EH (cell line): Measurements from ENCODE around the gene CIITA.

Experiments
- DNase-seq: peaks from one replicate; pipeline ENCODE4 v3.0.0-alpha.2; 2015; ENCODE audit warnings: low read depth

Gene CIITA

DNA sequence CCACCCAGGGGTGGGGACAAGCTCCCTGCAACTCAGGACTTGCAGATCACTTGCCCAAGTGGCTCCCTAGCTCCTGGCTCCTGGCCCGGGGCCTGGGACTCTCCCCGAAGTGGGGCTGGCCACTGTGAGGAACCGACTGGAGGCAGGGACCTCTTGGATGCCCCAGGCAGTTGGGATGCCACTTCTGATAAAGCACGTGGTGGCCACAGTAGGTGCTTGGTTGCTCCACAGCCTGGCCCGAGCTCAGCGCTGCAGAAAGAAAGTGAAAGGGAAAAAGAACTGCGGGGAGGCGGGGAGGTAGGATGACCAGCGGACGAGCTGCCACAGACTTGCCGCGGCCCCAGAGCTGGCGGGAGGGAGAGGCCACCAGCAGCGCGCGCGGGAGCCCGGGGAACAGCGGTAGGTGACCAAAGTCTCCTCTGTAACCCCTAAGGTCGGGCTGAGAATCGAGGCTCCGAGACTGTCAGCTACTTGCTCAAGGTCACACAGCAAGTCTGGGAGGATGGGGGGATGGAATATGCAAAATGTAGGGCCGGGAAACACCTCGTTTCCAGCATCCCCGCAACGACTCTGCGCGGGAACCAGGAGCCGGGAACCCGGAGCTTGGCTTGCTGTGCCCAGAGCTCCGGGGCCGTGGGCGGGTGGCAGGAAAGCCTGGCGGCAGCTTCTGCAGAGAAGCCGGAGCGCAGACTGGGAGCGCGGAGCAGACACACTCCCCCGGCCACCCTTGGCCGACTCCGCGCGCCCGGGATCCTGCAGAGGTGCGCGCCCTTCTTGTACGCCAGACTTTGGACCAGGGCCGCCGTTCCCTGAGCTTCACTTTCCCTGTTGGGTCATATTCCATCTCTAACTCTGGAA is 1.9 kb downstream of the CIITA start:
- peak; percentile 53 for DNase-seq

DNA sequence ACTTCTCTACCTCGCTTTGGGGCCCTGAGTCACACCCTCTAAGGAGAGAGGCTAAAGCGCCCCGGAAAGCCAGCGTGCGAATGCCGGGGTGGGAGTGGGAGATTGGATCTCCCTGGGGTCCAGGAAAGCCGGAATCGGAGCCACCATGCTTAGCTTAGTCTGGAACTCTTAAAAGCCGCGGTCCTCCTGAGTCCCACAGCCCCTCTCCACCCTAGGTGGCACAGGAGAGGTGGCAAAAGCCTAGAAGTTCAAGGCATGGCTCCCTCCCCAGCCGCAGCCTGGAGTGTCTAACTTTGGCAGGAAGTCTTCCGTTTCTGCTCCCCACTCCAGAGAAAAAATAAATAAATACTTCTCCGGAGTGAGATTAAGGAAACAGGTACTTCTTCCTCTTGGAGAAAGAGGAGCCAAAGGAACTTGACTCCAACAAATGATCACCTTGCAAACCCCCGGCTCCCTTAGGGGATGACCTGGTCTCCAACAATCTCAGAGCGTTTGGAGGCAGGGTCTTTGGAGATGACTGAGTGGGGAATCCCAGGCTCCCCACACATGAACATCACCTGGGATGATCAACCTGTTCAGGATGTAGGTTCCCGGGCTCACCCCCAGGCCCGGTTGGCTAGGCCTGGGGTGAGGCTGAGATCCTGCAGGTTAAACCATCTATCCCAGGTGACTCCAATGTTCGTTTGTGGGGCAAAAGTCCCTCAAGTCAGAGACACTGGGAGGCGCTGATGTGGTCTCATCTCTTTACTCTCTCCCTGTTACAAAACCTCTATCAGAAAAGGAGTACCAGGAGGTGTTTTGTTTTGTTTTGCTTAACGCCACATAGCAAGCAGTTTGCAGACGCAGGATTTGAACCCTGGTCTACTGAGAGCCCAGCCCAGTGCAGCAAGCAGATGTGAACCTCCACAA is 2.9 kb downstream of the CIITA start:
- DNase-seq = no peak

GRCh38 chr16:10880594-10881452 is 3.8 kb downstream of the CIITA start:
- no peak for DNase-seq

DNA sequence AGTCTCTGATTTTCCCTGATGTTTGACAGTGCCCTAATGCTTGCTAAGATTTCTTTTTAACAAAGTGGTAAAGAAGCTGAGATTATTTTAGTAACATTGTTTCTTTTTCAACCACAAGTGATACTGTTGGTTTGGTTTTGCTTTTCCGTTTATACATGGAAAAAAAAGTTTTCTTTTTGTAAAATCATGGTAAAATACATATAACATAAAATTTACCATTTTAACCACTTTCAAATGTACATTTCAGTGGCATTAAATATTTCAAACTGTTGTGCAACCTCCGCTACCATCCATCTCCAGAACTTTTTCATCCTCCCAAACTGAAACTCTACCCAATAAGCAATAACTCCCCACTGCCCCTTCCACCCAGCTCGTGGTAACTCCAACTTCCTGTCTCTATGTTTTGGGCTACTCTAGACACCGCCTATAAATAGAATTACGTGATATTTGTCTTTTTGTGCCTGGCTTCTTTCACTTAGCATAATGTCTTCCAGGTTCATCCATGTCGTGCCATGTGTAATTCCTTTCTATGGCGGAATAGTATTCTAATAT is 4.6 kb downstream of the CIITA start:
- DNase-seq = no peak

GRCh38 chr16:10883004-10883403 is 6.0 kb downstream of the CIITA start:
- DNase-seq = no peak

- no peak for DNase-seq
These were observed 8.2 kb downstream of the CIITA start for GRCh38 chr16:10885246-10885645.

- DNase-seq = no peak
These were observed 11.4 kb downstream of the CIITA start for GRCh38 chr16:10888320-10888937.

- DNase-seq = no peak
These were observed 12.9 kb downstream of the CIITA start for GRCh38 chr16:10889855-10890254.

- no peak for DNase-seq
These were observed 15.8 kb downstream of the CIITA start for GRCh38 chr16:10892782-10893318.

GRCh38 chr16:10895053-10895946 is 18.3 kb downstream of the CIITA start:
- peak; percentile 59 for DNase-seq

- no peak for DNase-seq
These were observed 19.2 kb downstream of the CIITA start for GRCh38 chr16:10896165-10896564.

GRCh38 chr16:10896723-10897122 is 19.7 kb downstream of the CIITA start:
- no peak for DNase-seq

DNA sequence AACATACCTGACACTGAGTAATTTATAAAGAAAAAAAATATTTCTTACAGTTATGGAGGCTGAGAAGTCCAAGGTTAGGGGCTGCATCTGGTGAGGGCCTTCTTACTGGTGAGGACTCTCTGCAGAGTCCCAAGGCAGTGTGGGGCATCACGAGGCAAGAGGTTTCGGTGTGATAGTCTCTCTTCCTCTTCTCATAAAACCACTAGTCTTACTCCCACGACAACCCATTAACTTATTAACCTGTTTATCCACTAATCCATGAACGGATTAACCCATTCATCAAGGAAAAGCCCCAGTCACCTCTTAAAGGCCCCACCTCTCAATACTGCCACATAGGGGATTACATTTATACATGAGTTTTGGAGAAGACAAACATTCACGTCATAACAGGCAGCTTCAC is 20.1 kb downstream of the CIITA start:
- no peak for DNase-seq

DNA sequence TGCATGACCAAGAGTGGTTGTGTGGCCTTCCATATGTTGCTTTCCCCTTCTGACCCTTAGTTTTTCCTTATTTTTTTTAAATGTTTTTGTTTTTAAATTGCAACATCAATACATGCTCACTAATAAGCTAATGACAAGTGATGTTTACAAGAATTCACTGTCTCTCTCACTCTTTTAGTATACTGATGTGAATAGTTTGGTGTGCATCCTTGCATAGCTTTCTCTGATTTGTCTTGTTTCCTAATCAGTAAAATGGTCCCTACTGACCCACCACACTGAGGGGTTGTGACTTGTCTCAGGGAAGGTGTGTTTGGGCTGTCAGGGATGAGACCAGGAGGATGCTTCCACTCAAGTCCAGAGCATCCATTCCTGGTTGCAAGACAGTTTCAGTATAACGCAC is 26.0 kb downstream of the CIITA start:
- DNase-seq = no peak

DNA sequence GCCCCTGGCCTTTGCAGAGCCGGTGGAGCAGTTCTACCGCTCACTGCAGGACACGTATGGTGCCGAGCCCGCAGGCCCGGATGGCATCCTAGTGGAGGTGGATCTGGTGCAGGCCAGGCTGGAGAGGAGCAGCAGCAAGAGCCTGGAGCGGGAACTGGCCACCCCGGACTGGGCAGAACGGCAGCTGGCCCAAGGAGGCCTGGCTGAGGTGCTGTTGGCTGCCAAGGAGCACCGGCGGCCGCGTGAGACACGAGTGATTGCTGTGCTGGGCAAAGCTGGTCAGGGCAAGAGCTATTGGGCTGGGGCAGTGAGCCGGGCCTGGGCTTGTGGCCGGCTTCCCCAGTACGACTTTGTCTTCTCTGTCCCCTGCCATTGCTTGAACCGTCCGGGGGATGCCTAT is 29.5 kb downstream of the CIITA start:
- DNase-seq = no peak

GRCh38 chr16:10906914-10907756 is 30.1 kb downstream of the CIITA start:
- no peak for DNase-seq

DNA sequence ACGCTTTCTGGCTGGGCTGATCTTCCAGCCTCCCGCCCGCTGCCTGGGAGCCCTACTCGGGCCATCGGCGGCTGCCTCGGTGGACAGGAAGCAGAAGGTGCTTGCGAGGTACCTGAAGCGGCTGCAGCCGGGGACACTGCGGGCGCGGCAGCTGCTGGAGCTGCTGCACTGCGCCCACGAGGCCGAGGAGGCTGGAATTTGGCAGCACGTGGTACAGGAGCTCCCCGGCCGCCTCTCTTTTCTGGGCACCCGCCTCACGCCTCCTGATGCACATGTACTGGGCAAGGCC is 30.7 kb downstream of the CIITA start:
- no peak for DNase-seq

DNA sequence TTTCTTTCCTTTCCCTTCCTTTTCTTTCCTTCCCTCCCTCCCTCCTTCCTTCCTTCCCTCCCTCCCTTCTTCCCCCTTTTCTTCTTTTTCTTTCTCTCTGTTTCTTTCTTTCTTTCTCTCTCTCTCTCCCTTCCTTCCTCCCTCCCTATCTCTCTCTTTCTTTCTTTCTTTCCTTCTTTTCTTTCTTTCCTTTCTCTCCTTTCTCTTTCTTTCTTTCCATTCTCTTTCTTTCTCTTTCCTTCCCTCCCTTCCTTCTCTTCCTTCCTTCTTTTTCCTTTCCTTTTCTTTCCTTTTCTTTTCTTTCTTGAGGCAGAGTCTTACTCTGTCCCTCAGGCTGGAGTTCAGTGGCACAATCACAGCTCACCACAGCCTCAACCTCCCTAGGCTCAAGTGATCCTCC is 34.3 kb downstream of the CIITA start:
- DNase-seq = no peak

DNA sequence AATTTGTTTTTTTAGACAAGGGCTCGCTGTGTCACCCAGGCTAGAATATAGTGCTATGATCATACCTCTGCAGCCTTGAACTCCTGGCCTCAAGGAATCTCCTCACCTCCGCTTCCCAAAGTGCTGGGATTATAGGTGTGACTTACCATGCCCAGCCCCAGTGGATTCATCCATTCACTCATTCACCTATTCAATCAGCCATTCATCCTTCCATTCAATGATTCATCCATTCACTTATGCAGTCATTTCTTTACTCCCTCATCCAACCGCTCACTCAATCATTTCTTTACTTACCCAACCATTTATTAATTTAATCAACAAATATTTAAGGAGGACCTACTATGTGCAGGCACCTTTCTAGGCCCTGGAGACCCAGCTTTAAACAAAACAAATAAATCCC is 39.5 kb downstream of the CIITA start:
- no peak for DNase-seq
